Prostate gland (tissue), 2 donors: ENCODE measurements around the gene CIDEA.

Experiments used
- POLR2A ChIP-seq: fragments of 450-650 bp; IDR thresholded peaks from one replicate; pipeline ENCODE4 v1.6.1; 2016; ENCODE audit warnings: antibody characterized with exemption, mild to moderate bottlenecking
- POLR2AphosphoS5 ChIP-seq: sonication (generic); formaldehyde crosslinking; IDR thresholded peaks from one replicate; pipeline ENCODE4 v1.6.1; 2017; ENCODE audit warnings: antibody characterized with exemption
- TF ChIP-seq, protein P1 (sequence below), 4 experiments: fragments of 200-600 bp in 2 of 4; fragments of 450-650 bp in 2 of 4; sonication (generic) in 2 of 4; IDR thresholded peaks; 1 replicate in 3 of 4; 2 replicates in 1 of 4; pipeline ENCODE4 v1.5.1; 2016 to 2019; ENCODE audit warnings: antibody characterized with exemption in 4 of 4, mild to moderate bottlenecking in 2 of 4, moderate library complexity in 2 of 4

DNA sequence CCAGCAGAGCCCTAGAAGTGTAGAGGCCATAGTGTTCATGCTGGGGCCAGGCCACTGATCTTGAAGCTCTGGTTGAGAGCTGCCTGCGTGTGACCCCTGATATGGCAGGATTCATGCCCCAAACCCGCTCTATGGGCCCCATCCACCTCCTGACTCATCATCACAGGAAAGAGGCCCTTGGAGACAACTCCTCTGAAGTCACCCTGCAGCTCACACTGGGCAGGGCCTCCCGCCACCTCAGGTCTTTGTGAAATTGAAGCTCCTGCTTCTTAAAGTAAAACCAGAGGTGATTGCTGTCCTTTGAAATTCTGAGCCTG is 41.9 kb downstream of the CIDEA start:
- TF ChIP-seq, protein P1, sequence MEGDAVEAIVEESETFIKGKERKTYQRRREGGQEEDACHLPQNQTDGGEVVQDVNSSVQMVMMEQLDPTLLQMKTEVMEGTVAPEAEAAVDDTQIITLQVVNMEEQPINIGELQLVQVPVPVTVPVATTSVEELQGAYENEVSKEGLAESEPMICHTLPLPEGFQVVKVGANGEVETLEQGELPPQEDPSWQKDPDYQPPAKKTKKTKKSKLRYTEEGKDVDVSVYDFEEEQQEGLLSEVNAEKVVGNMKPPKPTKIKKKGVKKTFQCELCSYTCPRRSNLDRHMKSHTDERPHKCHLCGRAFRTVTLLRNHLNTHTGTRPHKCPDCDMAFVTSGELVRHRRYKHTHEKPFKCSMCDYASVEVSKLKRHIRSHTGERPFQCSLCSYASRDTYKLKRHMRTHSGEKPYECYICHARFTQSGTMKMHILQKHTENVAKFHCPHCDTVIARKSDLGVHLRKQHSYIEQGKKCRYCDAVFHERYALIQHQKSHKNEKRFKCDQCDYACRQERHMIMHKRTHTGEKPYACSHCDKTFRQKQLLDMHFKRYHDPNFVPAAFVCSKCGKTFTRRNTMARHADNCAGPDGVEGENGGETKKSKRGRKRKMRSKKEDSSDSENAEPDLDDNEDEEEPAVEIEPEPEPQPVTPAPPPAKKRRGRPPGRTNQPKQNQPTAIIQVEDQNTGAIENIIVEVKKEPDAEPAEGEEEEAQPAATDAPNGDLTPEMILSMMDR (IDR thresholded peaks at IDR 0.05) = no peak
- TF ChIP-seq POLR2AphosphoS5 (no peak), POLR2A (no peak)
